Measurements from ENCODE around the gene PDZRN3.

DNA sequence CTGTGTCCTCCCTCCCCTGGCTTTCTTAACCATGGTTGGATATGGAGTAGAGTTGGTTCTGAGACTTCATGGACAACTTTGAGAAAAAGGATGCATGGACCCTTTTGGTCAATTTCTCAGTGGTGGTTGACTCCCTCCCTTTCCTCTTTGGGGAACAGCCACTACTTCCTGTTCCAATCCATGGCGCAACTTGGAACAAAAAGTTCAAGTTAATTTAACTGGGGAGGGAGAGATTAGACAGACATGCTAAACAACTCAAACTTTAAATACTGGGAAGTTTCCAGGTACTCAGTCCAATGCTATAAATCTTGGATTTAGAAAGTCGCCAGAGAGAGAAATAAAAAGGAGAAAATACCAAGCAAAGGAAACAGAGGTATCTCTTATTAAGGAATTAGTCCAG lies 202.2 kb downstream of the PDZRN3 start:
- TF ChIP-seq, protein P1, sequence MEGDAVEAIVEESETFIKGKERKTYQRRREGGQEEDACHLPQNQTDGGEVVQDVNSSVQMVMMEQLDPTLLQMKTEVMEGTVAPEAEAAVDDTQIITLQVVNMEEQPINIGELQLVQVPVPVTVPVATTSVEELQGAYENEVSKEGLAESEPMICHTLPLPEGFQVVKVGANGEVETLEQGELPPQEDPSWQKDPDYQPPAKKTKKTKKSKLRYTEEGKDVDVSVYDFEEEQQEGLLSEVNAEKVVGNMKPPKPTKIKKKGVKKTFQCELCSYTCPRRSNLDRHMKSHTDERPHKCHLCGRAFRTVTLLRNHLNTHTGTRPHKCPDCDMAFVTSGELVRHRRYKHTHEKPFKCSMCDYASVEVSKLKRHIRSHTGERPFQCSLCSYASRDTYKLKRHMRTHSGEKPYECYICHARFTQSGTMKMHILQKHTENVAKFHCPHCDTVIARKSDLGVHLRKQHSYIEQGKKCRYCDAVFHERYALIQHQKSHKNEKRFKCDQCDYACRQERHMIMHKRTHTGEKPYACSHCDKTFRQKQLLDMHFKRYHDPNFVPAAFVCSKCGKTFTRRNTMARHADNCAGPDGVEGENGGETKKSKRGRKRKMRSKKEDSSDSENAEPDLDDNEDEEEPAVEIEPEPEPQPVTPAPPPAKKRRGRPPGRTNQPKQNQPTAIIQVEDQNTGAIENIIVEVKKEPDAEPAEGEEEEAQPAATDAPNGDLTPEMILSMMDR (conservative IDR thresholded peaks at IDR 0.05; ENCODE audit: low read depth in 2 of 2) = no peak
- TF ChIP-seq JUNB (IDR thresholded peaks at IDR 0.05; ENCODE audit: unreplicated experiment) (no peak), POLR2AphosphoS5 (IDR thresholded peaks at IDR 0.05; ENCODE audit: low read depth) (no peak), EZH2phosphoT487 (IDR thresholded peaks at IDR 0.05; ENCODE audit: unreplicated experiment) (no peak), EZH2 (IDR thresholded peaks at IDR 0.05; ENCODE audit: low read depth, unreplicated experiment) (no peak)
- TF ChIP-seq, protein P2, sequence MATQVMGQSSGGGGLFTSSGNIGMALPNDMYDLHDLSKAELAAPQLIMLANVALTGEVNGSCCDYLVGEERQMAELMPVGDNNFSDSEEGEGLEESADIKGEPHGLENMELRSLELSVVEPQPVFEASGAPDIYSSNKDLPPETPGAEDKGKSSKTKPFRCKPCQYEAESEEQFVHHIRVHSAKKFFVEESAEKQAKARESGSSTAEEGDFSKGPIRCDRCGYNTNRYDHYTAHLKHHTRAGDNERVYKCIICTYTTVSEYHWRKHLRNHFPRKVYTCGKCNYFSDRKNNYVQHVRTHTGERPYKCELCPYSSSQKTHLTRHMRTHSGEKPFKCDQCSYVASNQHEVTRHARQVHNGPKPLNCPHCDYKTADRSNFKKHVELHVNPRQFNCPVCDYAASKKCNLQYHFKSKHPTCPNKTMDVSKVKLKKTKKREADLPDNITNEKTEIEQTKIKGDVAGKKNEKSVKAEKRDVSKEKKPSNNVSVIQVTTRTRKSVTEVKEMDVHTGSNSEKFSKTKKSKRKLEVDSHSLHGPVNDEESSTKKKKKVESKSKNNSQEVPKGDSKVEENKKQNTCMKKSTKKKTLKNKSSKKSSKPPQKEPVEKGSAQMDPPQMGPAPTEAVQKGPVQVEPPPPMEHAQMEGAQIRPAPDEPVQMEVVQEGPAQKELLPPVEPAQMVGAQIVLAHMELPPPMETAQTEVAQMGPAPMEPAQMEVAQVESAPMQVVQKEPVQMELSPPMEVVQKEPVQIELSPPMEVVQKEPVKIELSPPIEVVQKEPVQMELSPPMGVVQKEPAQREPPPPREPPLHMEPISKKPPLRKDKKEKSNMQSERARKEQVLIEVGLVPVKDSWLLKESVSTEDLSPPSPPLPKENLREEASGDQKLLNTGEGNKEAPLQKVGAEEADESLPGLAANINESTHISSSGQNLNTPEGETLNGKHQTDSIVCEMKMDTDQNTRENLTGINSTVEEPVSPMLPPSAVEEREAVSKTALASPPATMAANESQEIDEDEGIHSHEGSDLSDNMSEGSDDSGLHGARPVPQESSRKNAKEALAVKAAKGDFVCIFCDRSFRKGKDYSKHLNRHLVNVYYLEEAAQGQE (IDR thresholded peaks at IDR 0.05; ENCODE audit: unreplicated experiment) = no peak
